OCI-LY1 (cell line): ENCODE data around the gene NELL1.

Source experiments
- CTCF ChIP-seq: fragments of 200-600 bp; sonication (generic), shearing (Covaris generic); IDR thresholded peaks from 2 replicates; pipeline ENCODE4 v1.5.1; 2017; ENCODE audit warnings: mild to moderate bottlenecking, antibody characterized with exemption, low read length, moderate library complexity, mixed read lengths
- EZH2 ChIP-seq: fragments of 200-600 bp; sonication (generic), shearing (Covaris generic); IDR thresholded peaks from 2 replicates; pipeline ENCODE4 v1.8.0; 2017; ENCODE audit warnings: borderline replicate concordance, mixed run types, mild to moderate bottlenecking, antibody characterized with exemption, low read length, moderate library complexity, mixed read lengths

- TF ChIP-seq CTCF: no peak
- no peak for TF ChIP-seq EZH2
Measured at GRCh38 chr11:20912922-20913512, 243.6 kb downstream of the NELL1 start.
